Body of pancreas (tissue), 4 donors: ENCODE data around the gene SLK. TPM values are rescaled to one million over a fixed set of nuclear protein-coding genes. Genes with fewer than 3 reads are reported as not detected.

Source experiments
- ATAC-seq: fragments of 150-250 bp; one replicate; pipeline ENCODE4 v1.9.1; 2016
- DNase-seq, 4 donors: peaks; one replicate each; pipeline ENCODE4 v3.0.0-alpha.2; 2019
- H3K27ac ChIP-seq, 4 donors: fragments of 200-600 bp; sonication (generic); 1 replicate in 3 of 4; 2 replicates in 1 of 4; pipeline versions ENCODE4 v1.5.1 to v1.6.1; 2016 to 2019; ENCODE audit warnings: mild to moderate bottlenecking in 1 of 4, mixed read lengths in 1 of 4, moderate library complexity in 1 of 4
- H3K27me3 ChIP-seq, 2 donors: fragments of 200-600 bp; sonication (generic); one replicate each; pipeline ENCODE4 v1.6.0; 2016; ENCODE audit warnings: mild to moderate bottlenecking in 1 of 2
- H3K36me3 ChIP-seq, 2 donors: fragments of 200-600 bp; sonication (generic); replicated peaks in 1 of 2; 2 replicates each; pipeline ENCODE4 v1.5.1; 2016; ENCODE audit warnings: low read depth in 2 of 2; ENCODE audit not compliant: insufficient read depth in 1 of 2
- H3K4me1 ChIP-seq: fragments of 200-600 bp; sonication (generic); one replicate; pipeline ENCODE4 v1.6.0; 2016
- H3K4me3 ChIP-seq, 2 donors: fragments of 200-600 bp; sonication (generic); 1 replicate in 1 of 2; 2 replicates in 1 of 2; pipeline ENCODE4 v1.5.1; 2016 to 2019
- H3K9me3 ChIP-seq, 3 donors: fragments of 200-600 bp; sonication (generic); 1 replicate in 2 of 3; 2 replicates in 1 of 3; pipeline ENCODE4 v1.5.1; 2016
- CTCF ChIP-seq, 7 experiments: fragments of 450-650 bp in 4 of 7; fragments of 200-600 bp in 3 of 7; sonication (generic) in 3 of 7; IDR thresholded peaks; one replicate each; pipeline ENCODE4 v1.5.1; 2016 to 2019; ENCODE audit warnings: antibody characterized with exemption in 7 of 7
- POLR2A ChIP-seq, 3 donors: fragments of 450-650 bp; IDR thresholded peaks; one replicate each; pipeline ENCODE4 v1.6.1; 2016; ENCODE audit warnings: antibody characterized with exemption in 3 of 3, mild to moderate bottlenecking in 2 of 3
- WGBS, 2 donors: methylation state at CpG; one replicate each; pipeline ENCODE4 v1.1.5; 2017; 5-methylcytosine and 5-hydroxymethylcytosine counted together
- intact Hi-C: fragments of 100-400 bp; cut with DNase I; formaldehyde crosslinking; loops from one replicate; pipeline ENCODE4 v1.15.1; 2023
- total RNA-seq, 2 donors: library from RNA; depleted of rRNA; stranded (reverse); fragments of >200 nt; gene quantifications; one replicate each; pipeline ENCODE4 v1.1.0, GENCODE V29; 2016

SLK gene
- total RNA-seq, 2 donors from 2014 or later: 23.7 to 25.9 TPM

- DNase-seq: no peak
- intact Hi-C loops: no loop called here
Observed at GRCh38 chr10:103921248-103921647, 45.7 kb upstream of the SLK start.

GRCh38 chr10:103921750-103922195 is 45.2 kb upstream of the SLK start:
- no peak for ATAC-seq
- no peak overlapping the region for H3K4me3 ChIP-seq
- peak overlapping the region in 1 of 4 donors; percentile 14 for H3K27ac ChIP-seq
- peaks cover 41% of the 10 kb centered on the region for H3K4me1 ChIP-seq
- no peaks in the 10 kb centered on the region for H3K9me3 ChIP-seq
- 51 to 55% methylated on average over 7 of the region's 7 CpGs for WGBS, 2 donors
- H3K36me3 ChIP-seq: no peaks in the 10 kb centered on the region
- H3K27me3 ChIP-seq: no peaks in the 10 kb centered on the region
- DNase-seq: peak in 1 of 4 donors; percentile 30
- TF ChIP-seq CTCF (IDR thresholded peaks at IDR 0.05): peak in 1 of 7 experiments; percentile 9
- no peak for TF ChIP-seq POLR2A (IDR thresholded peaks at IDR 0.05)
- intact Hi-C loops: no loop called here

More at GRCh38 chr10:103921248-103921647, 45.7 kb upstream of the SLK start:
- H3K9me3 ChIP-seq: no peaks in the 10 kb centered on the region
- no peak overlapping the region for H3K27ac ChIP-seq
- H3K36me3 ChIP-seq: no peaks in the 10 kb centered on the region
- WGBS, 2 donors: 92 to 93% methylated on average over 1 of the region's 1 CpG
- no peaks in the 10 kb centered on the region for H3K27me3 ChIP-seq
- ATAC-seq: no peak
- peaks cover 46% of the 10 kb centered on the region for H3K4me1 ChIP-seq
- TF ChIP-seq CTCF (IDR thresholded peaks at IDR 0.05): no peak
- no peak for TF ChIP-seq POLR2A (IDR thresholded peaks at IDR 0.05)
- no peak overlapping the region for H3K4me3 ChIP-seq

GRCh38 chr10:103922659-103923058 is 44.3 kb upstream of the SLK start:
- no peak overlapping the region for H3K4me3 ChIP-seq
- no peaks in the 10 kb centered on the region for H3K27me3 ChIP-seq
- TF ChIP-seq POLR2A (IDR thresholded peaks at IDR 0.05) (no peak), CTCF (IDR thresholded peaks at IDR 0.05) (no peak)
- ATAC-seq (no peak), DNase-seq (no peak)
- WGBS, 2 donors: 94 to 95% methylated on average over 2 of the region's 2 CpGs
- H3K9me3 ChIP-seq: no peaks in the 10 kb centered on the region
- peaks cover 34% of the 10 kb centered on the region for H3K4me1 ChIP-seq
- intact Hi-C loops: no loop called here
- no peaks in the 10 kb centered on the region for H3K36me3 ChIP-seq
- peak overlapping the region in 3 of 4 donors; percentile 55 to 84 (median 73) for H3K27ac ChIP-seq

- Histone ChIP-seq H3K4me1 (peaks cover 33% of the 10 kb centered on the region), H3K36me3 (no peaks in the 10 kb centered on the region), H3K27me3 (no peaks in the 10 kb centered on the region), H3K9me3 (no peaks in the 10 kb centered on the region), H3K27ac (peak overlapping the region; percentile 32 to 84 (median 64)), H3K4me3 (no peak overlapping the region)
- ATAC-seq (peak; percentile 76), DNase-seq (peak; percentile 16 to 64 (median 31))
- TF ChIP-seq POLR2A (IDR thresholded peaks at IDR 0.05) (no peak), CTCF (IDR thresholded peaks at IDR 0.05) (no peak)
- intact Hi-C loops: no loop called here
- WGBS, 2 donors: 12 to 17% methylated on average over 2 to 3 of the region's 3 CpGs
Observed at GRCh38 chr10:103923502-103923901, 43.4 kb upstream of the SLK start.

- intact Hi-C loops: no loop called here
- no peak overlapping the region for H3K27ac ChIP-seq
- H3K9me3 ChIP-seq: no peaks in the 10 kb centered on the region
- H3K4me3 ChIP-seq: no peak overlapping the region
- no peaks in the 10 kb centered on the region for H3K36me3 ChIP-seq
- 88 to 91% methylated on average over 1 of the region's 1 CpG for WGBS, 2 donors
- no peak for DNase-seq
- TF ChIP-seq POLR2A (IDR thresholded peaks at IDR 0.05) (no peak), CTCF (IDR thresholded peaks at IDR 0.05) (no peak)
- peaks cover 32% of the 10 kb centered on the region for H3K4me1 ChIP-seq
- ATAC-seq: no peak
- no peaks in the 10 kb centered on the region for H3K27me3 ChIP-seq
Observed at GRCh38 chr10:103925591-103925990, 41.3 kb upstream of the SLK start.
